Measurements from ENCODE around the gene CCDC124.

DNA sequence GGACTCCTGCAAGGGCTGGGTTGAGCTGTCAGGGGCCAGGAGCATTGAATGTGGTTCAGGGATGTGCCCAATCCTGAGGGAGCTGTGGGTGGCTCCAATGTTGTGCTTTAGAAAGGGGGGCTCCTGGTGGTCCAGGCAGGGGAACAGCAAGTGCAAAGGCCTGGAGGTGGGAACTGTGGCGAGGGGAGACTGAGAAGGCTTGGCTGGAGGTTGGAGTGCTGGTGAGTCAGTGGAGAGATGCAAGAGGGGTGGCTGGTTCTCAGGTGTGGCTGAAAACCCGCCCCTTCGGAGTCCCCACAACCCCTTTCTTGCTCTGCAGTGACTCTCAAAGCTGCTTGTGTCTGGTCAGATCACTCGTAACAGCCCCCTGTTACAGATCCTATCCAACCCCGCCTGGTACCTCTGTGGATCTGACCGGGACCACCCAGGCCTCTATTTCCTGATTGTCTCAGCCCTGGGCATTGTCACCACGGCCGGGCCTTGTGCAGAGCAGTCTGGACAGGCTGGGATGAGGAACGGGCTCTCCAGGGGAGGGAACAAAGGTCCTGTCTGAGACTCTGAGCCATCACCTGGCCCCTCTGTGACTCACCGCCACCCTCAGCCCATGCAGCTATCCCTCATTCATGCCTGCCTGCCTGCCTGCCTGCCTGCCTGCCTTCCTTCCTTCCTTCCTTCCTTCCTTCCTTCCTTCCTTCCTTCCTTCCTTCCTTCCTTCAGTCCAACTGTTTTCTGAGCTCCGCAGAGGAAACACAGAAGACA lies 32.7 kb downstream of the CCDC124 start:
- TF ChIP-seq, protein P1, sequence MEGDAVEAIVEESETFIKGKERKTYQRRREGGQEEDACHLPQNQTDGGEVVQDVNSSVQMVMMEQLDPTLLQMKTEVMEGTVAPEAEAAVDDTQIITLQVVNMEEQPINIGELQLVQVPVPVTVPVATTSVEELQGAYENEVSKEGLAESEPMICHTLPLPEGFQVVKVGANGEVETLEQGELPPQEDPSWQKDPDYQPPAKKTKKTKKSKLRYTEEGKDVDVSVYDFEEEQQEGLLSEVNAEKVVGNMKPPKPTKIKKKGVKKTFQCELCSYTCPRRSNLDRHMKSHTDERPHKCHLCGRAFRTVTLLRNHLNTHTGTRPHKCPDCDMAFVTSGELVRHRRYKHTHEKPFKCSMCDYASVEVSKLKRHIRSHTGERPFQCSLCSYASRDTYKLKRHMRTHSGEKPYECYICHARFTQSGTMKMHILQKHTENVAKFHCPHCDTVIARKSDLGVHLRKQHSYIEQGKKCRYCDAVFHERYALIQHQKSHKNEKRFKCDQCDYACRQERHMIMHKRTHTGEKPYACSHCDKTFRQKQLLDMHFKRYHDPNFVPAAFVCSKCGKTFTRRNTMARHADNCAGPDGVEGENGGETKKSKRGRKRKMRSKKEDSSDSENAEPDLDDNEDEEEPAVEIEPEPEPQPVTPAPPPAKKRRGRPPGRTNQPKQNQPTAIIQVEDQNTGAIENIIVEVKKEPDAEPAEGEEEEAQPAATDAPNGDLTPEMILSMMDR (IDR thresholded peaks at IDR 0.05), result no peak
- no peak for TF ChIP-seq POLR2AphosphoS5 (IDR thresholded peaks at IDR 0.05)
- no peak for TF ChIP-seq POLR2A (IDR thresholded peaks at IDR 0.05)

Measured in breast epithelium (tissue), 3 donors.